ENCODE results near the gene PLEKHB1.

PLEKHB1 gene

DNA sequence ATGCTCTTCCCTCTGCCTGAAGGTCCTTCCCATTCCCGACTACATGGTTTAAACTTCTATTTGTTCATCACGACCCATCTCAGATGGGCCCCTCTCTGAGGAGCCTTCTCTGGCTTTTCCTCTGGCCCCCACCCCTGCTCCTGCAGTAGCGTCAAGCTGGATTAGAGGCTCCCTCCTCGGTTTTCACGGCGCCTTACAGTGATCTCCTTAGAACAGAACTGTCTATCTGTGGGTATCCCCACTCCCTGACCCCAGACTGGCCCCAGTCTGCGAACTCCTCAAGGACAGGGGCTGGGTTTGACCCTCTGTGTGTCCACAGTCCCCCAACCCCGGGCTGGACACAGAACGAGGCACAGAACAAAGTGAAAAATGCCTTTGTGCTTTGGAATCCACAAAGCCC is 2.8 kb downstream of the PLEKHB1 start:
- TF ChIP-seq, protein P1, sequence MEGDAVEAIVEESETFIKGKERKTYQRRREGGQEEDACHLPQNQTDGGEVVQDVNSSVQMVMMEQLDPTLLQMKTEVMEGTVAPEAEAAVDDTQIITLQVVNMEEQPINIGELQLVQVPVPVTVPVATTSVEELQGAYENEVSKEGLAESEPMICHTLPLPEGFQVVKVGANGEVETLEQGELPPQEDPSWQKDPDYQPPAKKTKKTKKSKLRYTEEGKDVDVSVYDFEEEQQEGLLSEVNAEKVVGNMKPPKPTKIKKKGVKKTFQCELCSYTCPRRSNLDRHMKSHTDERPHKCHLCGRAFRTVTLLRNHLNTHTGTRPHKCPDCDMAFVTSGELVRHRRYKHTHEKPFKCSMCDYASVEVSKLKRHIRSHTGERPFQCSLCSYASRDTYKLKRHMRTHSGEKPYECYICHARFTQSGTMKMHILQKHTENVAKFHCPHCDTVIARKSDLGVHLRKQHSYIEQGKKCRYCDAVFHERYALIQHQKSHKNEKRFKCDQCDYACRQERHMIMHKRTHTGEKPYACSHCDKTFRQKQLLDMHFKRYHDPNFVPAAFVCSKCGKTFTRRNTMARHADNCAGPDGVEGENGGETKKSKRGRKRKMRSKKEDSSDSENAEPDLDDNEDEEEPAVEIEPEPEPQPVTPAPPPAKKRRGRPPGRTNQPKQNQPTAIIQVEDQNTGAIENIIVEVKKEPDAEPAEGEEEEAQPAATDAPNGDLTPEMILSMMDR (IDR thresholded peaks at IDR 0.05; ENCODE audit: insufficient read depth, low read length, poor library complexity, severe bottlenecking): no peak
- TF ChIP-seq EZH2phosphoT487 (conservative IDR thresholded peaks at IDR 0.05; ENCODE audit: low read length): no peak
- H3K27me3 ChIP-seq (ENCODE audit: low read length): no peaks in the 10 kb centered on the region
- no peak overlapping the region for H3K4me3 ChIP-seq (ENCODE audit: insufficient read depth, low read length, poor library complexity, severe bottlenecking)
- H3F3A ChIP-seq (ENCODE audit: insufficient read depth): no peaks in the 10 kb centered on the region
- H3K9ac ChIP-seq (ENCODE audit: low read length): no peak overlapping the region
- no peak overlapping the region for H3K27ac ChIP-seq (ENCODE audit: low read depth, low read length)
- H3K4me2 ChIP-seq (ENCODE audit: low read depth, low read length, poor library complexity, severe bottlenecking): no peak overlapping the region
- H3K9me3 ChIP-seq (ENCODE audit: insufficient read depth, low read length): no peaks in the 10 kb centered on the region
- H2AFZ ChIP-seq (ENCODE audit: low read depth, low read length, severe bottlenecking): no peak overlapping the region
- no peaks in the 10 kb centered on the region for H3K79me2 ChIP-seq (ENCODE audit: insufficient read depth, low read length)
- H4K20me1 ChIP-seq (ENCODE audit: low read depth, low read length): no peaks in the 10 kb centered on the region
- H3K9me2 ChIP-seq (replicated peaks; ENCODE audit: insufficient read depth, low read length): no peaks in the 10 kb centered on the region
- H3K36me3 ChIP-seq (ENCODE audit: low read length): no peaks in the 10 kb centered on the region

DNA sequence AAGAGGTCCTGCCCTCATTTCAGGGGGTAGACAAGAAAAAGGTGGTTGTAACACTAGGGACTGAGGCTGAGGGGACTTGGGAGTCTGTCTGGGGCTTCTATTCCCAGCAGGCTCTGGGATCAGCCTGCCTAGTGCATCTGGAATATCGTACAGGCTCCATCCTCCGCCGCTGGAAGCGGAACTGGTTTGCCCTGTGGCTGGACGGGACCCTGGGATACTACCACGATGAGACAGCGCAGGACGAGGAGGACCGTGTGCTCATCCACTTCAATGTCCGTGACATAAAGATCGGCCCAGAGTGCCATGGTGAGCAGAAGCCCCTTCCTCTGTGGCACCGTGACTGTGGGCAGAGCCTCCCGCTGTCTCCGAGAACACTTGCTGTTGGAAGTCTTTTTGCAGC is 4.0 kb downstream of the PLEKHB1 start:
- Histone ChIP-seq H3F3A (ENCODE audit: insufficient read depth) (no peaks in the 10 kb centered on the region), H3K9ac (ENCODE audit: low read length) (no peak overlapping the region), H3K4me2 (ENCODE audit: low read depth, low read length, poor library complexity, severe bottlenecking) (no peak overlapping the region), H4K20me1 (ENCODE audit: low read depth, low read length) (no peaks in the 10 kb centered on the region), H3K4me3 (ENCODE audit: insufficient read depth, low read length, poor library complexity, severe bottlenecking) (no peak overlapping the region), H3K36me3 (ENCODE audit: low read length) (no peaks in the 10 kb centered on the region), H3K27ac (ENCODE audit: low read depth, low read length) (no peak overlapping the region), H3K9me3 (ENCODE audit: insufficient read depth, low read length) (no peaks in the 10 kb centered on the region), H2AFZ (ENCODE audit: low read depth, low read length, severe bottlenecking) (no peak overlapping the region), H3K79me2 (ENCODE audit: insufficient read depth, low read length) (no peaks in the 10 kb centered on the region), H3K27me3 (ENCODE audit: low read length) (no peaks in the 10 kb centered on the region), H3K9me2 (replicated peaks; ENCODE audit: insufficient read depth, low read length) (no peaks in the 10 kb centered on the region)
- TF ChIP-seq, protein P1 (IDR thresholded peaks at IDR 0.05; ENCODE audit: insufficient read depth, low read length, poor library complexity, severe bottlenecking): no peak
- TF ChIP-seq EZH2phosphoT487 (conservative IDR thresholded peaks at IDR 0.05; ENCODE audit: low read length): no peak

DNA sequence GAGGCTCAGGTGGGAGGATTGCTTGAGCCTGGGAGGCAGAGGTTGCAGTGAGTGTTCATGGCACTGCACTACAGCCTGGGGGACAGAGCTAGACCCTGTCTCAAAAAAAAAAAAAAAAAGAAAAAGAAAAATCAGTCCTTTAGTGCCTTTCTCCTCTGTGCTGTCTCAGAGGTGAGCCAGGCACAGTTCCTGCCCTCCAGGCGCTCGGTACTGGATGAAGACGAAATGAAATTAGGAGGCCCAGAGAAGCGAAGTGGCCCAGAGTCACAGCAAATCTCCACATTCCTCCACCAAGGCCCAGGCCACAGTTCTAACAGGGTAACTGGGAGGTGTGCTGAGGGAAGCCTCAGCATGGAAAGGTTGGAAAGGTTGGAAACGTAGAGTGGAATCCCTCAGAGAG is 4.9 kb downstream of the PLEKHB1 start:
- Histone ChIP-seq H2AFZ (ENCODE audit: low read depth, low read length, severe bottlenecking) (no peak overlapping the region), H3K9me3 (ENCODE audit: insufficient read depth, low read length) (no peaks in the 10 kb centered on the region), H3K27me3 (ENCODE audit: low read length) (no peaks in the 10 kb centered on the region), H4K20me1 (ENCODE audit: low read depth, low read length) (no peaks in the 10 kb centered on the region), H3K27ac (ENCODE audit: low read depth, low read length) (no peak overlapping the region), H3K4me3 (ENCODE audit: insufficient read depth, low read length, poor library complexity, severe bottlenecking) (no peak overlapping the region), H3F3A (ENCODE audit: insufficient read depth) (no peaks in the 10 kb centered on the region), H3K9ac (ENCODE audit: low read length) (no peak overlapping the region), H3K79me2 (ENCODE audit: insufficient read depth, low read length) (no peaks in the 10 kb centered on the region), H3K4me2 (ENCODE audit: low read depth, low read length, poor library complexity, severe bottlenecking) (no peak overlapping the region), H3K36me3 (ENCODE audit: low read length) (no peaks in the 10 kb centered on the region), H3K9me2 (replicated peaks; ENCODE audit: insufficient read depth, low read length) (no peaks in the 10 kb centered on the region)
- TF ChIP-seq EZH2phosphoT487 (conservative IDR thresholded peaks at IDR 0.05; ENCODE audit: low read length): no peak
- TF ChIP-seq, protein P1 (IDR thresholded peaks at IDR 0.05; ENCODE audit: insufficient read depth, low read length, poor library complexity, severe bottlenecking): no peak

DNA sequence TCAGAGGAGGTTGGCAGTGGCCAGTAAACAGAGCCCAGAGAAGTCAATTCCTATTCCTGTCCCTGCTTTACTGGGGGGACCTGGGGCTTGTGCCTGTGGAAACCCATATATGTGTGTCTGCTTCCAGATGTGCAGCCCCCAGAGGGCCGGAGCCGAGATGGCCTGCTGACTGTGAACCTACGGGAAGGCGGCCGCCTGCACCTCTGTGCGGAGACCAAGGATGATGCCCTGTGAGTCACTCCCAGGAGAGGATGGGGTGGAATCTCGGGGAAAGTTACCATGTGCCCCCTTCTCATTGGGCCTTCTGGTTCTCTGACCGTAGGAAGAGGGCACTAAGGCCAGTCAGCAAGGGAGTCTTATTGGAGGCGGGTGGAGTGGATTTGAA is 5.3 kb downstream of the PLEKHB1 start:
- Histone ChIP-seq H3K9ac (ENCODE audit: low read length) (no peak overlapping the region), H4K20me1 (ENCODE audit: low read depth, low read length) (no peaks in the 10 kb centered on the region), H3K4me2 (ENCODE audit: low read depth, low read length, poor library complexity, severe bottlenecking) (no peak overlapping the region), H3K9me2 (replicated peaks; ENCODE audit: insufficient read depth, low read length) (no peaks in the 10 kb centered on the region), H2AFZ (ENCODE audit: low read depth, low read length, severe bottlenecking) (no peak overlapping the region), H3K9me3 (ENCODE audit: insufficient read depth, low read length) (no peaks in the 10 kb centered on the region), H3K79me2 (ENCODE audit: insufficient read depth, low read length) (no peaks in the 10 kb centered on the region), H3K27ac (ENCODE audit: low read depth, low read length) (no peak overlapping the region), H3F3A (ENCODE audit: insufficient read depth) (no peaks in the 10 kb centered on the region), H3K27me3 (ENCODE audit: low read length) (no peaks in the 10 kb centered on the region), H3K36me3 (ENCODE audit: low read length) (no peaks in the 10 kb centered on the region), H3K4me3 (ENCODE audit: insufficient read depth, low read length, poor library complexity, severe bottlenecking) (no peak overlapping the region)
- TF ChIP-seq EZH2phosphoT487 (conservative IDR thresholded peaks at IDR 0.05; ENCODE audit: low read length): no peak
- TF ChIP-seq, protein P1 (IDR thresholded peaks at IDR 0.05; ENCODE audit: insufficient read depth, low read length, poor library complexity, severe bottlenecking): no peak

Measured in SU-DHL-6 (cell line).